Gastroesophageal sphincter (tissue), 4 donors: ENCODE results near the gene UBE3D. TPM values are rescaled to one million over a fixed set of nuclear protein-coding genes. Genes with fewer than 3 reads are reported as not detected.
"Not testable (repeated sequence)": the region's sequence is repeated elsewhere in the genome, so short reads cannot be mapped to it uniquely, and the experiment has no call there.

ENCODE experiments used
- ATAC-seq: fragments of 150-250 bp; one replicate; pipeline ENCODE4 v1.9.1; 2016; ENCODE audit warnings: mild to moderate bottlenecking, moderate library complexity
- H3K27ac ChIP-seq, 4 donors: fragments of 200-600 bp; sonication (generic) in 3 of 4; 1 replicate in 3 of 4; 2 replicates in 1 of 4; pipeline ENCODE4 v1.5.1; 2016 to 2019
- H3K27me3 ChIP-seq: fragments of 200-600 bp; sonication (generic); one replicate; pipeline ENCODE4 v1.5.1; 2019
- H3K36me3 ChIP-seq, 2 donors: fragments of 200-600 bp; sonication (generic); one replicate each; pipeline ENCODE4 v1.5.1; 2019; ENCODE audit warnings: control low read depth in 1 of 2
- H3K4me1 ChIP-seq, 3 donors: fragments of 200-600 bp; sonication (generic); 1 replicate in 2 of 3; 2 replicates in 1 of 3; pipeline ENCODE4 v1.5.1; 2016 to 2019; ENCODE audit warnings: control low read depth in 2 of 3
- H3K4me3 ChIP-seq, 2 donors: fragments of 200-600 bp; sonication (generic); one replicate each; pipeline ENCODE4 v1.5.1; 2019; ENCODE audit warnings: mild to moderate bottlenecking in 1 of 2, moderate library complexity in 1 of 2
- H3K9me3 ChIP-seq, 3 donors: fragments of 200-600 bp; sonication (generic); one replicate each; pipeline ENCODE4 v1.5.1; 2017 to 2019; ENCODE audit warnings: control low read depth in 2 of 3
- CTCF ChIP-seq, 4 experiments: fragments of 200-600 bp in 2 of 4; fragments of 450-650 bp in 2 of 4; sonication (generic) in 1 of 4; IDR thresholded peaks; one replicate each; pipeline ENCODE4 v1.5.1; 2017 to 2019; ENCODE audit warnings: antibody characterized with exemption in 4 of 4, mild to moderate bottlenecking in 2 of 4, moderate library complexity in 2 of 4
- EP300 ChIP-seq: sonication (generic); formaldehyde crosslinking; IDR thresholded peaks from one replicate; pipeline ENCODE4 v1.6.1; 2017; ENCODE audit warnings: antibody characterized with exemption, mild to moderate bottlenecking
- POLR2A ChIP-seq, 2 donors: fragments of 450-650 bp; IDR thresholded peaks; one replicate each; pipeline ENCODE4 v1.6.1; 2017; ENCODE audit warnings: antibody characterized with exemption in 2 of 2, mild to moderate bottlenecking in 2 of 2, moderate library complexity in 1 of 2
- POLR2AphosphoS5 ChIP-seq: sonication (generic); formaldehyde crosslinking; IDR thresholded peaks from one replicate; pipeline ENCODE4 v1.6.1; 2017; ENCODE audit warnings: antibody characterized with exemption
- WGBS, 2 donors: methylation state at CpG; one replicate each; pipeline ENCODE4 v1.1.5; 2018; ENCODE audit warnings: low coverage in 1 of 2; 5-methylcytosine and 5-hydroxymethylcytosine counted together
- total RNA-seq, 4 donors: library from RNA; depleted of rRNA; stranded (reverse); fragments of >200 nt; gene quantifications; one replicate each; pipeline ENCODE4 v1.1.0, GENCODE V29; 2016

Gene UBE3D
- total RNA-seq, 4 donors from 2014 or later = 3.4 to 13.1 (median 7.3) TPM

GRCh38 chr6:83031689-83032088 lies 34.0 kb downstream of the UBE3D start:
- H3K36me3 ChIP-seq = peaks cover 0 to 21% of the 10 kb centered on the region in 2 donors
- WGBS, 2 donors = 100% methylated on average over 1 of the region's 6 CpGs; no CpG with 5 or more reads in 1 of the 2 donors
- no peaks in the 10 kb centered on the region for H3K27me3 ChIP-seq
- TF ChIP-seq POLR2AphosphoS5 (no peak), POLR2A (IDR thresholded peaks at IDR 0.05) (no peak), CTCF (IDR thresholded peaks at IDR 0.05) (no peak), EP300 (no peak)
- no peaks in the 10 kb centered on the region for H3K4me1 ChIP-seq
- no peak overlapping the region for H3K27ac ChIP-seq
- H3K9me3 ChIP-seq = peaks cover 0 to 10% (median 0%) of the 10 kb centered on the region in 3 donors
- ATAC-seq = no peak
- no peak overlapping the region for H3K4me3 ChIP-seq

- 94 to 100% methylated on average over 3 of the region's 4 CpGs for WGBS, 2 donors
- Histone ChIP-seq H3K9me3 (peaks cover 0 to 10% (median 0%) of the 10 kb centered on the region in 3 donors), H3K4me3 (no peak overlapping the region), H3K27ac (no peak overlapping the region), H3K4me1 (no peaks in the 10 kb centered on the region), H3K36me3 (peaks cover 0 to 55% of the 10 kb centered on the region in 2 donors), H3K27me3 (no peaks in the 10 kb centered on the region)
- no peak for TF ChIP-seq POLR2AphosphoS5
- no peak for TF ChIP-seq CTCF (IDR thresholded peaks at IDR 0.05)
- TF ChIP-seq POLR2A (IDR thresholded peaks at IDR 0.05) = no peak
- no peak for TF ChIP-seq EP300
- ATAC-seq = no peak
Observed at GRCh38 chr6:83019741-83020140, 45.9 kb downstream of the UBE3D start.

GRCh38 chr6:83011131-83011530 lies 54.5 kb downstream of the UBE3D start:
- not testable (repeated sequence) for H3K4me1 ChIP-seq, H3K27me3 ChIP-seq, ATAC-seq, H3K27ac ChIP-seq, H3K4me3 ChIP-seq
- peaks cover 0 to 39% of the 10 kb centered on the region in 2 donors for H3K36me3 ChIP-seq
- WGBS, 2 donors = 86 to 95% methylated on average over 3 of the region's 3 CpGs
- peaks cover 0 to 13% (median 0%) of the 10 kb centered on the region in 3 donors for H3K9me3 ChIP-seq

- TF ChIP-seq POLR2A (IDR thresholded peaks at IDR 0.05) (no peak), CTCF (IDR thresholded peaks at IDR 0.05) (no peak), EP300 (no peak), POLR2AphosphoS5 (no peak)
- ATAC-seq = no peak
- Histone ChIP-seq H3K9me3 (no peaks in the 10 kb centered on the region), H3K36me3 (peaks cover 0 to 19% of the 10 kb centered on the region in 2 donors), H3K27ac (no peak overlapping the region), H3K4me3 (no peak overlapping the region), H3K4me1 (peaks cover 0 to 8% (median 3%) of the 10 kb centered on the region in 3 donors), H3K27me3 (no peaks in the 10 kb centered on the region)
- 0 to 17% methylated on average over 1 of the region's 1 CpG for WGBS, 2 donors
Observed at GRCh38 chr6:83008626-83009025, 57.0 kb downstream of the UBE3D start.

GRCh38 chr6:83006270-83006905 lies 59.3 kb downstream of the UBE3D start:
- Histone ChIP-seq H3K27me3 (no peaks in the 10 kb centered on the region), H3K4me3 (no peak overlapping the region), H3K9me3 (no peaks in the 10 kb centered on the region), H3K27ac (no peak overlapping the region), H3K4me1 (peaks cover 0 to 8% (median 3%) of the 10 kb centered on the region in 3 donors), H3K36me3 (peaks cover 0 to under 1% of the 10 kb centered on the region in 2 donors)
- no peak for TF ChIP-seq EP300
- TF ChIP-seq POLR2AphosphoS5 = no peak
- TF ChIP-seq POLR2A (IDR thresholded peaks at IDR 0.05) = no peak
- no peak for TF ChIP-seq CTCF (IDR thresholded peaks at IDR 0.05)
- 62 to 79% methylated on average over 2 of the region's 2 CpGs for WGBS, 2 donors
- no peak for ATAC-seq
